ENCODE measurements around the gene AFG3L2. TPM values are rescaled to one million over a fixed set of nuclear protein-coding genes. Genes with fewer than 3 reads are reported as not detected.

Gene AFG3L2
- total and polyA plus RNA-seq, 7 donors: 31.4 to 56.6 (median 43.7) TPM

DNA sequence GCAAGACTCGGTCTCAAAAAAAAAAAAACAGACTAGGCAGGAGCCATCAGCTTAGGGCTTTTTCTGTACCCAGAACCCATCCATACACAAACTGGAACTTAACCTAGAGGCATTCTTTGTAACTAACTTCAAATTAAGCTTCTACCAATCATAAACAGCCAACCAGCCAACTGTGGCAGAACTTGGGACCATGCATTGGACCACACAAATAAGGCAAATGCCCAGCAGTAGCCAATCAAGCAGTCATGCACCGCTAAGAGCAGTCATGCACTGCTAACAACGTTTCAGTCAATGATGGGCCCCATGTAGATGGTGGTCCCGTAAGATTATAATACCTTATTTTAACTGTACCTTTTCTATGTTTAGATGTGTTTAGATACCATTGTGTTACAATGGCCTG lies 46.3 kb downstream of the AFG3L2 start:
- no peak for TF ChIP-seq POLR2A (IDR thresholded peaks at IDR 0.05)
- TF ChIP-seq, protein P1, sequence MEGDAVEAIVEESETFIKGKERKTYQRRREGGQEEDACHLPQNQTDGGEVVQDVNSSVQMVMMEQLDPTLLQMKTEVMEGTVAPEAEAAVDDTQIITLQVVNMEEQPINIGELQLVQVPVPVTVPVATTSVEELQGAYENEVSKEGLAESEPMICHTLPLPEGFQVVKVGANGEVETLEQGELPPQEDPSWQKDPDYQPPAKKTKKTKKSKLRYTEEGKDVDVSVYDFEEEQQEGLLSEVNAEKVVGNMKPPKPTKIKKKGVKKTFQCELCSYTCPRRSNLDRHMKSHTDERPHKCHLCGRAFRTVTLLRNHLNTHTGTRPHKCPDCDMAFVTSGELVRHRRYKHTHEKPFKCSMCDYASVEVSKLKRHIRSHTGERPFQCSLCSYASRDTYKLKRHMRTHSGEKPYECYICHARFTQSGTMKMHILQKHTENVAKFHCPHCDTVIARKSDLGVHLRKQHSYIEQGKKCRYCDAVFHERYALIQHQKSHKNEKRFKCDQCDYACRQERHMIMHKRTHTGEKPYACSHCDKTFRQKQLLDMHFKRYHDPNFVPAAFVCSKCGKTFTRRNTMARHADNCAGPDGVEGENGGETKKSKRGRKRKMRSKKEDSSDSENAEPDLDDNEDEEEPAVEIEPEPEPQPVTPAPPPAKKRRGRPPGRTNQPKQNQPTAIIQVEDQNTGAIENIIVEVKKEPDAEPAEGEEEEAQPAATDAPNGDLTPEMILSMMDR (IDR thresholded peaks at IDR 0.05): no peak
- peak in 1 of 4 donors; percentile 12 for TF ChIP-seq POLR2AphosphoS5 (IDR thresholded peaks at IDR 0.05)
- TF ChIP-seq EP300 (IDR thresholded peaks at IDR 0.05): no peak
- Histone ChIP-seq H3K27me3 (no peaks in the 10 kb centered on the region), H3K36me3 (peaks cover 14 to 62% (median 21%) of the 10 kb centered on the region in 4 donors), H3K4me3 (no peak overlapping the region), H3K27ac (no peak overlapping the region), H3K4me1 (peaks cover 0 to 41% (median 36%) of the 10 kb centered on the region in 4 donors), H3K9me3 (no peaks in the 10 kb centered on the region)
- DNase-seq: no peak
- intact Hi-C loops (cut with DNase I): no loop called here
- WGBS, 2 donors: 92 to 96% methylated on average over 4 of the region's 4 CpGs

DNA sequence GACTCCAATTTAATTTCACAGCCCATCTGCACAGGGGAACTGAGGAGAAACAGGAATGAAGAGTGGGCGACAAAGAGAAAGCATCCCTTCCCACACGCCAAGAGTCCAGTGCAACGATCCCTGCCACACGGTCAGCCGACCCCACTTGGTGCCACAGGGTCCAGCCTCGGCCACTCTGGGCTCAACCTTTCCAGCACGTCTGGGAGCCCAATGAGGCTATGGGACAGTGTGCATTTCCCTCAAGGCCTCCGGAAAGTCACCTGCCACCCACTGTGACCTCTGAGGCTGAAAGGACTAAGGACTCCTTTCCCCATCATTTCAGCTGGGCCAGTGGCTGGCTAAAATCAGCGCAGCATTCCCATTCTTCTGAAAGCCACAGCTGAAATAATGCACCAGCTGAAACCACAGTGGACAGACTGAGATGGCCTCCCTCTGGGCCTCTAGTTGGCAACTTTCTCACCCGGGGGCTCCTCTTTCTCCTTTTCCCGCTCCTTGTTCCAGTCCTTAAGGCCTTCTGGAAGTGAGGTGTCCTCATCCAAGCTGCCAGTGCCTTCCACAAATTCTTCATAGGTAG lies 47.8 kb downstream of the AFG3L2 start:
- TF ChIP-seq, protein P1 (IDR thresholded peaks at IDR 0.05): no peak
- TF ChIP-seq POLR2AphosphoS5 (IDR thresholded peaks at IDR 0.05) (no peak), EP300 (IDR thresholded peaks at IDR 0.05) (no peak), POLR2A (IDR thresholded peaks at IDR 0.05) (no peak)
- intact Hi-C loops (cut with DNase I): no loop called here
- peaks cover 29 to 67% (median 35%) of the 10 kb centered on the region in 4 donors for H3K36me3 ChIP-seq
- H3K9me3 ChIP-seq: no peaks in the 10 kb centered on the region
- peak overlapping the region in 1 of 4 donors; percentile 71 for H3K27ac ChIP-seq
- peaks cover 0 to 25% (median 20%) of the 10 kb centered on the region in 4 donors for H3K4me1 ChIP-seq
- WGBS, 2 donors: 93 to 96% methylated on average over 11 of the region's 11 CpGs
- peak; percentile 55 for DNase-seq
- no peak overlapping the region for H3K4me3 ChIP-seq
- H3K27me3 ChIP-seq: no peaks in the 10 kb centered on the region

DNA sequence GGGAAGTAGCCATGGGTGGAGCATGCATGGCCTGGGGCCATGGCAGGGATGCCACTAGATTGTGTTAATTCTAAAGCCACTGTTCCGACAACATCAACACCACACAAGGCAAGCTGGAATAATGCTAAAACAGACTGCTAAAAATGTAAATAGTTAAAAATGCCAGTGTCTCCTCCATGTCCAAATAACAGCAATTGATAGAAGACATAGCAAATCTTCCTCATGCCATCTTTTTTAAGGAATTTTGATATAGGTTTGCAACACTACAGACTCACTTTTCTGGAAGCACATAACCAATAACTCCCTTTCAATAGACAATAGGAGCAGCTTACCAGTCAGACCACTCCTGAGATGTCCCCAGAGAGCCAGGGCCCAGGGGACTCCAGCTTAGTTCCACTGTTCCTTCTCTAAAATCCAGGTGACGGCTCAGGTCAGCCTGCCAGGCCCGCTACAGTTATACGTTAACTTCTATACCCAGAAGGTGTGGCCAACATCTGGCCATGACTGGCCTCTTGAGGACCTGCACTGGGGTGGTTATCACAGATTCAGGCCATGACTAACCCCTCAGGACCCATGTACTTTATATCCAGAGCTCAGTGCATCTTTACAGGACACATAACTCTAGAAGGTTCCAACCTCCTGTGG lies 48.7 kb downstream of the AFG3L2 start:
- Histone ChIP-seq H3K4me1 (peaks cover 0 to 18% (median 14%) of the 10 kb centered on the region in 4 donors), H3K9me3 (no peaks in the 10 kb centered on the region), H3K27me3 (no peaks in the 10 kb centered on the region), H3K36me3 (peaks cover 29 to 67% (median 39%) of the 10 kb centered on the region in 4 donors), H3K27ac (peak overlapping the region; percentile 18 to 71 (median 60)), H3K4me3 (no peak overlapping the region)
- intact Hi-C loops (cut with DNase I): no loop called here
- 86 to 96% methylated on average over 4 of the region's 4 CpGs for WGBS, 2 donors
- DNase-seq: peak; percentile 53
- peak in 1 of 4 donors; percentile 0 for TF ChIP-seq POLR2AphosphoS5 (IDR thresholded peaks at IDR 0.05)
- TF ChIP-seq EP300 (IDR thresholded peaks at IDR 0.05): no peak
- TF ChIP-seq, protein P1 (IDR thresholded peaks at IDR 0.05): peak in 1 of 4 experiments; percentile 8

DNA sequence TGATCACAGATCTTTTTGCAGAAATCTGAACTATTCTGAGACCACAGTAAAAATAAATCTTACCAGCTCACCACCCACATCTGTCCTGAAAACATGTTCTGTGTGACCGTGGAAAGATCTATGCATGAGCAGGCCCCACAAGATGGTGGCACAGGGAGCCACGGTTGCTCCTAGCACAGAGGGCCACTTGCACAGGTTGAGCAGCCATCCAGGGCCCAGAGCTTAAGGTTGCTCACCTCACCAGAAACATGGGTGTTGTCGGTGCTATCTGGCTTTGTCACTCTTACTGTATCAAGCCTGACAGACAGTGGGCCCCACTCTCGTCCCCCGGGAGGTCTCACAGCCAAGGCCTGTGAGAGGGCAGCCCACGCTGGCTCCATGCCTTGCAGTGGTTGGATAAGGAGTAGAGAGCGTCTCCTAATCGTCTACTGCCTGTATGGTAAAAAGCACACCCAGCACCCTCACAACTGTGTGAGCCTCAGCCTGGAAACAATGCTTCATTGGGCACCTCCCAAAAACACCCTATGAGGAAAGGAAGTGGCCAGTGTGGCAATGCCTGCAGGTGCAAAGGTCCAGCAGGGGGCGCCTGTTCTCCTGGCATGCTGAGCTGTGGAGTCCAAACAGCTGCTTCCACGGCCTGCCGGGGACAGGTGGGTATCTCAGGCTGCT lies 49.4 kb downstream of the AFG3L2 start:
- Histone ChIP-seq H3K9me3 (no peaks in the 10 kb centered on the region), H3K4me1 (peaks cover 0 to 18% (median 14%) of the 10 kb centered on the region in 4 donors), H3K27ac (peak overlapping the region; percentile 18 to 71 (median 60)), H3K4me3 (no peak overlapping the region), H3K27me3 (no peaks in the 10 kb centered on the region), H3K36me3 (peaks cover 29 to 74% (median 42%) of the 10 kb centered on the region in 4 donors)
- 65 to 68% methylated on average over 11 of the region's 11 CpGs for WGBS, 2 donors
- peak; percentile 84 for DNase-seq
- TF ChIP-seq POLR2AphosphoS5 (IDR thresholded peaks at IDR 0.05) (peak in 2 of 4 donors; percentile 27 to 29), POLR2A (IDR thresholded peaks at IDR 0.05) (no peak), EP300 (IDR thresholded peaks at IDR 0.05) (no peak)
- TF ChIP-seq, protein P1 (IDR thresholded peaks at IDR 0.05): peak in 3 of 4 experiments; percentile 42 to 63 (median 52)
- intact Hi-C loops (cut with DNase I): no loop called here

Measured in sigmoid colon (tissue), 7 donors.